SH-SY5Y (cell line): ENCODE measurements around the gene ELOB.

Experiments used
- GATA2 ChIP-seq: IDR thresholded peaks from 2 replicates; pipeline ENCODE4 v1.6.1; 2011; ENCODE audit warnings: mild to moderate bottlenecking, low read depth, low read length
- GATA3 ChIP-seq: IDR thresholded peaks from 2 replicates; pipeline ENCODE4 v1.6.1; 2011; ENCODE audit warnings: low read depth, mild to moderate bottlenecking, low read length, moderate library complexity

DNA sequence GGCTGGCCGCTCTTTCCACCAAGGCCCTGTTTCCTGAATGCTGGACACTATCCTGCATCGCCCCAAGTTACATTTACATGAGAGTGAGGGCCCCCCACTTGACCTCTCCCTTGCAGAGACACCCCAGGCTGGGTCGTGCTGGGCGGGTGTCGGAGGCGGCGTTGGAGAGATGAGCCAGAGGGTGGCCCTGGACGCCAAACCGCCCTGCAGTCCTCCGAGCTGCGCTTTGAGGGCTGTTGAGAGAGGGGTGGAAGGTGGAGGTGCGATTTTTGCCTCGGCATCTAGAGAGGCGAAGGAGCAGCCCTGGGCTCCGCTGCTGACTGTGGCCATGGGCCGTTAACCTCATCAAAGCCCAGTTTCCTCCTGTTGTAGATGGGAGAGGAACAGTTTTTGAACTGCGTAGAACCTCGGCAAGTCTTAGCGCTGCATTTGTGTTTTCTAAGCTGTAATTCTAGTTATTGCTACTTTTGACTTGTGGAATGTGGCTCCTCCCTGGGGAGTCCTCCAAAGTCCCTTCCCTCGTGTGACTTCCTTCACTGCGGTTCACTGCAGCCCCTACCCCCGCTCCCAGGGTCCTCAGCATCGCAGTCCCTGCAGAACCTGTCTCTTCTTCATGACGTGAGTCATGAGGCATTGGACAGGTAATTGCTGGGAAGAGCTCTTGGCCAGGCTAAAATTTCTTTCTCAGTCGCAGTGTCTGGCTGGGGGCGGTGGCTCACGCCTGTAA, 986 bp upstream of the ELOB start:
- TF ChIP-seq GATA2 (no peak), GATA3 (no peak)
